ENCODE measurements around the gene TOR4A. TPM values are rescaled to one million over a fixed set of nuclear protein-coding genes. Genes with fewer than 3 reads are reported as not detected.
"Not testable (repeated sequence)": the region's sequence is repeated elsewhere in the genome, so short reads cannot be mapped to it uniquely, and the experiment has no call there.

The TOR4A gene
- total and polyA plus RNA-seq, 9 of the 15 experiments (the other 6 are each of a cell fraction or from before 2014, with no cell fraction given), result 3.9 to 49.2 (median 8.8) TPM

- intact Hi-C loops (cut with micrococcal nuclease) (loop anchor here (2.0 to 10.0 kb wide), 3 partner anchors 15 to 455 kb away; partner anchors contain the start of genes NELFB and NRARP), in situ Hi-C loops (cut with MboI) (loop anchor here (25.0 kb wide), 1 partner anchor 452 kb away; the partner anchor contains the start of genes CCDC183 and TMEM141)
- H3K9me1 ChIP-seq (ENCODE audit: control insufficient read depth, insufficient read depth, low read length); H3K9me3 ChIP-seq (replicated peaks; ENCODE audit: control insufficient read depth, insufficient read depth, low read depth, low read length); FAIRE-seq; CTCF ChIA-PET (ENCODE audit: low intra/inter-chr PET ratio); H3K27me3 ChIP-seq (ENCODE audit: control insufficient read depth in 2 of 2, insufficient read depth in 2 of 2, low read length in 2 of 2); ATAC-seq; BruUV-seq (replicated peaks); TF ChIP-seq ZBTB40 (CRISPR knock-in tag; IDR thresholded peaks at IDR 0.05): not testable (repeated sequence)
- Histone ChIP-seq H3K4me3 (peak overlapping the region; percentile 70), H3K4me2 (ENCODE audit: insufficient read depth, low read length) (peak overlapping the region; percentile 69), H2AFZ (ENCODE audit: low read depth, low read length) (peak overlapping the region; percentile 85), H3K4me1 (replicated peaks in 1 of 2; ENCODE audit: control insufficient read depth in 2 of 2, insufficient read depth in 2 of 2, low read length in 2 of 2) (peaks cover 35 to 91% of the 10 kb centered on the region in 2 experiments), H3K27ac (ENCODE audit: extremely low read depth, low read depth, low read length) (peak overlapping the region; percentile 98), H3K9ac (ENCODE audit: insufficient read depth in 1 of 2, low read depth in 2 of 2, low read length in 2 of 2) (peak overlapping the region; percentile 88 to 92), H3K79me2 (ENCODE audit: control insufficient read depth, insufficient read depth, low read length) (peaks cover 57% of the 10 kb centered on the region), H3K36me3 (ENCODE audit: control insufficient read depth, insufficient read depth, low read length) (peaks cover 30% of the 10 kb centered on the region), H4K20me1 (replicated peaks; ENCODE audit: control insufficient read depth, insufficient read depth, low read length) (peaks cover 30% of the 10 kb centered on the region)
- peak in 1 of 4 experiments; percentile 49 for DNase-seq (ENCODE audit: extremely low read depth in 1 of 4, low spot score in 3 of 4)
- WGBS (ENCODE audit: insufficient coverage, low coverage, missing lambda C conversion rate), result 26% methylated on average over 21 of the region's 27 CpGs
- 0 out of 2 replicates have a peak, but pooled peaks have one; percentile 47 for TF ChIP-seq ZBTB40 (IDR thresholded peaks at IDR 0.05)
- TF ChIP-seq ARHGAP35 (IDR thresholded peaks at IDR 0.05; ENCODE audit: partially characterized antibody), result peak; percentile 49
- TF ChIP-seq BCOR (IDR thresholded peaks at IDR 0.05), result peak; percentile 46; the same call in 1 of the 2 replicates
- TF ChIP-seq MIER1 (IDR thresholded peaks at IDR 0.05; ENCODE audit: low read depth), result 0 out of 2 replicates have a peak, but pooled peaks have one; percentile 31
- POLR2A ChIA-PET, result interaction anchor here (0.6 to 6.5 kb wide), 10 partner anchors 14 to 197 kb away, joined by 3 to 221 read pairs (median 6); partner anchors contain the start of genes MAN1B1, NELFB, NRARP and STPG3
Observed at GRCh38 chr9:137239541-137240200, 37.9 kb upstream of the TOR4A start.
